SK-N-SH (cell line): ENCODE measurements around the gene RHNO1. TPM values are rescaled to one million over a fixed set of nuclear protein-coding genes. Genes with fewer than 3 reads are reported as not detected.

ENCODE experiments used
- CTCF ChIA-PET: fragments of 300-600, 350-600 bp; formaldehyde crosslinking; extraction: SDS; loops from one replicate; lab custom pipeline; 2021; lab: Yijun Ruan, JAX
- POLR2A ChIA-PET: fragments of 350-600 bp; sonication (Branson Sonifier 250); formaldehyde crosslinking; extraction: SDS; loops from one replicate; lab custom pipeline; 2020; ENCODE audit warnings: antibody characterized with exemption, inconsistent platforms; lab: Yijun Ruan, JAX
- DNase-seq: peaks from one replicate; pipeline ENCODE4 v3.0.0; 2012
- H2AFZ ChIP-seq: fragments of 200-600 bp; sonication (generic); 2 replicates; pipeline ENCODE4 v1.8.1; 2016; ENCODE audit warnings: antibody characterized with exemption, mild to moderate bottlenecking, low read depth
- H3F3A ChIP-seq: fragments of 200-600 bp; sonication (generic); replicated peaks from 2 replicates; pipeline ENCODE3; 2016; ENCODE audit warnings: antibody characterized with exemption, mild to moderate bottlenecking; ENCODE audit not compliant: insufficient read depth
- H3K27ac ChIP-seq, 2 experiments: fragments of 200-500 bp in 1 of 2; fragments of 200-600 bp in 1 of 2; sonication (Bioruptor generic) in 1 of 2; sonication (generic), shearing (Covaris generic) in 1 of 2; 2 replicates each; pipeline versions ENCODE4 v1.5.1 to v1.6.1; 2014 to 2016; ENCODE audit warnings: low read depth in 2 of 2, inconsistent platforms in 1 of 2, low read length in 1 of 2, mild to moderate bottlenecking in 1 of 2, mixed read lengths in 1 of 2
- H3K27me3 ChIP-seq: fragments of 200-600 bp; sonication (generic), shearing (Covaris generic); 2 replicates; pipeline ENCODE4 v1.6.1; 2016; ENCODE audit warnings: mixed run types; ENCODE audit not compliant: insufficient read depth
- H3K36me3 ChIP-seq, 2 experiments: fragments of 200-500 bp in 1 of 2; fragments of 200-600 bp in 1 of 2; sonication (Bioruptor generic) in 1 of 2; sonication (generic) in 1 of 2; replicated peaks in 1 of 2; 2 replicates each; pipeline versions ENCODE3 to v1.5.1; 2014 to 2016; ENCODE audit warnings: low read length in 1 of 2, mild to moderate bottlenecking in 1 of 2; ENCODE audit not compliant: insufficient read depth in 2 of 2, control insufficient read depth in 1 of 2
- H3K4me1 ChIP-seq, 2 experiments: fragments of 200-500 bp in 1 of 2; fragments of 200-600 bp in 1 of 2; sonication (Bioruptor generic) in 1 of 2; sonication (generic), shearing (Covaris generic) in 1 of 2; 2 replicates each; pipeline versions ENCODE4 v1.5.1 to v1.6.1; 2014 to 2016; ENCODE audit warnings: low read depth in 1 of 2, low read length in 1 of 2, mixed run types in 1 of 2; ENCODE audit not compliant: insufficient read depth in 2 of 2, control insufficient read depth in 1 of 2
- H3K4me2 ChIP-seq: fragments of 200-600 bp; sonication (generic), shearing (Covaris generic); 2 replicates; pipeline ENCODE4 v1.6.1; 2017; ENCODE audit warnings: mixed run types
- H3K4me3 ChIP-seq, 2 experiments: fragments of 200-500 bp in 1 of 2; fragments of 200-600 bp in 1 of 2; sonication (Bioruptor generic) in 1 of 2; sonication (generic), shearing (Covaris generic) in 1 of 2; 2 replicates each; pipeline versions ENCODE4 v1.5.1 to v1.8.1; 2014 to 2016; ENCODE audit warnings: low read depth in 2 of 2, inconsistent platforms in 1 of 2, low read length in 1 of 2, mild to moderate bottlenecking in 1 of 2, mixed read lengths in 1 of 2, moderate library complexity in 1 of 2
- H3K79me2 ChIP-seq: fragments of 200-600 bp; sonication (generic); 2 replicates; pipeline ENCODE4 v1.8.1; 2017; ENCODE audit warnings: mild to moderate bottlenecking; ENCODE audit not compliant: insufficient read depth
- H3K9ac ChIP-seq: fragments of 200-600 bp; sonication (generic); 2 replicates; pipeline ENCODE4 v1.6.1; 2017; ENCODE audit warnings: mixed run types
- H3K9me2 ChIP-seq: fragments of 200-600 bp; sonication (generic); 2 replicates; pipeline ENCODE4 v1.6.1; 2017; ENCODE audit warnings: mixed run types
- H3K9me3 ChIP-seq: fragments of 200-600 bp; sonication (generic); 2 replicates; pipeline ENCODE4 v1.6.1; 2017; ENCODE audit warnings: mixed run types, mild to moderate bottlenecking, moderate library complexity
- H4K20me1 ChIP-seq: fragments of 200-600 bp; sonication (generic); 2 replicates; pipeline ENCODE4 v1.6.1; 2017; ENCODE audit warnings: mild to moderate bottlenecking, mixed run types; ENCODE audit not compliant: insufficient read depth
- ELF1 ChIP-seq: IDR thresholded peaks from 2 replicates; pipeline ENCODE4 v1.4.0; 2012
- EP300 ChIP-seq, 2 experiments: IDR thresholded peaks; 2 replicates each; pipeline versions ENCODE4 v1.4.0 to v1.6.1; 2012; ENCODE audit warnings: borderline replicate concordance in 1 of 2, low read depth in 1 of 2, low read length in 1 of 2
- FOSL2 ChIP-seq: IDR thresholded peaks from 2 replicates; pipeline ENCODE4 v1.4.0; 2012; ENCODE audit warnings: low read depth, mild to moderate bottlenecking, moderate library complexity, borderline replicate concordance
- FOXJ3 ChIP-seq: sonication (generic); formaldehyde crosslinking; IDR thresholded peaks from 2 replicates; pipeline ENCODE4 v1.5.1; 2020; ENCODE audit warnings: mild to moderate bottlenecking, missing genetic modification reagents
- FOXM1 ChIP-seq: IDR thresholded peaks from 2 replicates; pipeline ENCODE4 v1.4.0; 2012; ENCODE audit warnings: low read depth, mild to moderate bottlenecking
- RAD21 ChIP-seq: IDR thresholded peaks from 2 replicates; pipeline ENCODE4 v1.6.1; 2012; ENCODE audit warnings: mild to moderate bottlenecking, low read length
- RFX5 ChIP-seq: IDR thresholded peaks from 2 replicates; pipeline ENCODE4 v1.6.1; 2012; ENCODE audit warnings: mild to moderate bottlenecking, improper control_type of control experiment, low read length
- SIN3A ChIP-seq: IDR thresholded peaks from 2 replicates; pipeline ENCODE4 v1.6.1; 2012; ENCODE audit warnings: low read depth, mild to moderate bottlenecking, low read length, moderate library complexity, borderline replicate concordance
- SMC3 ChIP-seq: IDR thresholded peaks from 2 replicates; pipeline ENCODE4 v1.6.1; 2012; ENCODE audit warnings: low read depth, low read length, improper control_type of control experiment
- TAF1 ChIP-seq: IDR thresholded peaks from 2 replicates; pipeline ENCODE4 v1.6.1; 2012; ENCODE audit warnings: low read depth, mild to moderate bottlenecking, low read length, moderate library complexity, borderline replicate concordance
- WGBS: methylation state at CpG from one replicate; pipeline ENCODE4 v1.1.6; 2017; ENCODE audit warnings: low lambda C conversion rate; 5-methylcytosine and 5-hydroxymethylcytosine counted together
- polyA plus RNA-seq, 3 experiments: library from polyadenylated mRNA; depleted of rRNA; stranded (reverse); fragments of >200 nt; gene quantifications; 2 replicates each; pipeline ENCODE4 v1.2.3, GENCODE V29; 2012
- TF ChIP-seq, protein P1 (sequence below): IDR thresholded peaks from 2 replicates; pipeline ENCODE4; 2012
- TF ChIP-seq, protein P2 (sequence below): IDR thresholded peaks from 2 replicates; pipeline ENCODE4 v1.4.0; 2012; ENCODE audit warnings: low read depth, borderline replicate concordance
- TF ChIP-seq, protein P3 (sequence below): IDR thresholded peaks from 2 replicates; pipeline ENCODE4 v1.4.0; 2012; ENCODE audit warnings: low read depth
- TF ChIP-seq, protein P4 (sequence below): fragments of 150-350 bp; IDR thresholded peaks from 2 replicates; pipeline ENCODE4 v1.6.1; 2016; ENCODE audit warnings: mild to moderate bottlenecking, low read depth, low read length
- TF ChIP-seq, protein P5 (sequence below): fragments of 200-600 bp; sonication (generic); IDR thresholded peaks from 2 replicates; pipeline ENCODE4 v1.6.1; 2017; ENCODE audit warnings: antibody characterized with exemption, mild to moderate bottlenecking, moderate library complexity

RHNO1 gene
- polyA plus RNA-seq, 1 of the 3 experiments (the other 2 are of a cell fraction) = 28.9 TPM

DNA sequence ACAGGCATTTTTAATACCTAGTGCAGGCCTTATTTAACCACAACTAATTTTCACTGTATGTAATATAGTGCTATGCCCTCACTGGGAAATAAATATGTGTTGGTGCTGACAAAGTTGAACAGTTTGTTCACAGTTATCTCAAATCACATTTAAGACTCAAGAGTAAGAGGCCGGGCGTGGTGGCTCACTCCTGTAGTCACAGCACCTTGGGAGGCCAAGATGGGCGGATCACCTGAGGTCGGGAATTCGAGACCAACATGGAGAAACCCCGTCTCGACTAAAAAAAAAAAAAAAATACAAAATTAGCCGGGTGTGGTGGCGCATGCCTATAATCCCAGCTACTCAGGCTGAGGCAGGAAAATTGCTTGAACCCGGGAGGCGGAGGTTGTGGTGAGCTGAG is 59.3 kb downstream of the RHNO1 start:
- Histone ChIP-seq H3K27ac (no peak overlapping the region), H3K9me3 (no peaks in the 10 kb centered on the region), H3K9me2 (no peaks in the 10 kb centered on the region), H3K9ac (no peak overlapping the region), H3F3A (peaks cover 1% of the 10 kb centered on the region), H3K4me1 (no peaks in the 10 kb centered on the region), H3K4me2 (no peak overlapping the region), H2AFZ (no peak overlapping the region), H3K27me3 (no peaks in the 10 kb centered on the region), H4K20me1 (no peaks in the 10 kb centered on the region), H3K36me3 (peaks cover 38 to 60% of the 10 kb centered on the region in 2 experiments), H3K79me2 (no peaks in the 10 kb centered on the region), H3K4me3 (no peak overlapping the region)
- 96% methylated on average over 11 of the region's 11 CpGs for WGBS
- CTCF ChIA-PET = no interaction called here
- DNase-seq = no peak
- POLR2A ChIA-PET = no interaction called here
- TF ChIP-seq, protein P1, sequence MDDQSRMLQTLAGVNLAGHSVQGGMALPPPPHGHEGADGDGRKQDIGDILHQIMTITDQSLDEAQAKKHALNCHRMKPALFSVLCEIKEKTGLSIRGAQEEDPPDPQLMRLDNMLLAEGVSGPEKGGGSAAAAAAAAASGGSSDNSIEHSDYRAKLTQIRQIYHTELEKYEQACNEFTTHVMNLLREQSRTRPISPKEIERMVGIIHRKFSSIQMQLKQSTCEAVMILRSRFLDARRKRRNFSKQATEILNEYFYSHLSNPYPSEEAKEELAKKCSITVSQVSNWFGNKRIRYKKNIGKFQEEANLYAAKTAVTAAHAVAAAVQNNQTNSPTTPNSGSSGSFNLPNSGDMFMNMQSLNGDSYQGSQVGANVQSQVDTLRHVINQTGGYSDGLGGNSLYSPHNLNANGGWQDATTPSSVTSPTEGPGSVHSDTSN = no peak
- TF ChIP-seq RAD21 (no peak), SMC3 (no peak), EP300 (IDR thresholded peaks at IDR 0.05; ENCODE audit: borderline replicate concordance in 1 of 2, low read depth in 1 of 2, low read length in 1 of 2) (no peak), FOXM1 (no peak), SIN3A (no peak), FOSL2 (no peak), FOXJ3 (CRISPR knock-in tag) (no peak), TAF1 (no peak), ELF1 (no peak), RFX5 (no peak)
- TF ChIP-seq, protein P2, sequence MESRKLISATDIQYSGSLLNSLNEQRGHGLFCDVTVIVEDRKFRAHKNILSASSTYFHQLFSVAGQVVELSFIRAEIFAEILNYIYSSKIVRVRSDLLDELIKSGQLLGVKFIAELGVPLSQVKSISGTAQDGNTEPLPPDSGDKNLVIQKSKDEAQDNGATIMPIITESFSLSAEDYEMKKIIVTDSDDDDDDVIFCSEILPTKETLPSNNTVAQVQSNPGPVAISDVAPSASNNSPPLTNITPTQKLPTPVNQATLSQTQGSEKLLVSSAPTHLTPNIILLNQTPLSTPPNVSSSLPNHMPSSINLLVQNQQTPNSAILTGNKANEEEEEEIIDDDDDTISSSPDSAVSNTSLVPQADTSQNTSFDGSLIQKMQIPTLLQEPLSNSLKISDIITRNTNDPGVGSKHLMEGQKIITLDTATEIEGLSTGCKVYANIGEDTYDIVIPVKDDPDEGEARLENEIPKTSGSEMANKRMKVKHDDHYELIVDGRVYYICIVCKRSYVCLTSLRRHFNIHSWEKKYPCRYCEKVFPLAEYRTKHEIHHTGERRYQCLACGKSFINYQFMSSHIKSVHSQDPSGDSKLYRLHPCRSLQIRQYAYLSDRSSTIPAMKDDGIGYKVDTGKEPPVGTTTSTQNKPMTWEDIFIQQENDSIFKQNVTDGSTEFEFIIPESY = no peak
- TF ChIP-seq, protein P3, sequence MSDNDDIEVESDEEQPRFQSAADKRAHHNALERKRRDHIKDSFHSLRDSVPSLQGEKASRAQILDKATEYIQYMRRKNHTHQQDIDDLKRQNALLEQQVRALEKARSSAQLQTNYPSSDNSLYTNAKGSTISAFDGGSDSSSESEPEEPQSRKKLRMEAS = no peak
- TF ChIP-seq, protein P4, sequence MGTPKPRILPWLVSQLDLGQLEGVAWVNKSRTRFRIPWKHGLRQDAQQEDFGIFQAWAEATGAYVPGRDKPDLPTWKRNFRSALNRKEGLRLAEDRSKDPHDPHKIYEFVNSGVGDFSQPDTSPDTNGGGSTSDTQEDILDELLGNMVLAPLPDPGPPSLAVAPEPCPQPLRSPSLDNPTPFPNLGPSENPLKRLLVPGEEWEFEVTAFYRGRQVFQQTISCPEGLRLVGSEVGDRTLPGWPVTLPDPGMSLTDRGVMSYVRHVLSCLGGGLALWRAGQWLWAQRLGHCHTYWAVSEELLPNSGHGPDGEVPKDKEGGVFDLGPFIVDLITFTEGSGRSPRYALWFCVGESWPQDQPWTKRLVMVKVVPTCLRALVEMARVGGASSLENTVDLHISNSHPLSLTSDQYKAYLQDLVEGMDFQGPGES = no peak
- TF ChIP-seq, protein P5, sequence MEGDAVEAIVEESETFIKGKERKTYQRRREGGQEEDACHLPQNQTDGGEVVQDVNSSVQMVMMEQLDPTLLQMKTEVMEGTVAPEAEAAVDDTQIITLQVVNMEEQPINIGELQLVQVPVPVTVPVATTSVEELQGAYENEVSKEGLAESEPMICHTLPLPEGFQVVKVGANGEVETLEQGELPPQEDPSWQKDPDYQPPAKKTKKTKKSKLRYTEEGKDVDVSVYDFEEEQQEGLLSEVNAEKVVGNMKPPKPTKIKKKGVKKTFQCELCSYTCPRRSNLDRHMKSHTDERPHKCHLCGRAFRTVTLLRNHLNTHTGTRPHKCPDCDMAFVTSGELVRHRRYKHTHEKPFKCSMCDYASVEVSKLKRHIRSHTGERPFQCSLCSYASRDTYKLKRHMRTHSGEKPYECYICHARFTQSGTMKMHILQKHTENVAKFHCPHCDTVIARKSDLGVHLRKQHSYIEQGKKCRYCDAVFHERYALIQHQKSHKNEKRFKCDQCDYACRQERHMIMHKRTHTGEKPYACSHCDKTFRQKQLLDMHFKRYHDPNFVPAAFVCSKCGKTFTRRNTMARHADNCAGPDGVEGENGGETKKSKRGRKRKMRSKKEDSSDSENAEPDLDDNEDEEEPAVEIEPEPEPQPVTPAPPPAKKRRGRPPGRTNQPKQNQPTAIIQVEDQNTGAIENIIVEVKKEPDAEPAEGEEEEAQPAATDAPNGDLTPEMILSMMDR = no peak
